NB4 (cell line): ENCODE data around the gene HNF1B.

Source experiments
- CTCF ChIP-seq: IDR thresholded peaks from one replicate; pipeline ENCODE4 v1.5.1; 2012; ENCODE audit warnings: low read depth, low read length
- MAX ChIP-seq: IDR thresholded peaks from 2 replicates; pipeline ENCODE4 v1.6.1; 2011; ENCODE audit warnings: low read depth, low read length
- MYC ChIP-seq: IDR thresholded peaks from 2 replicates; pipeline ENCODE4 v1.6.1; 2011; ENCODE audit warnings: low read depth, low read length
- POLR2A ChIP-seq: IDR thresholded peaks from 2 replicates; pipeline ENCODE4 v1.6.1; 2011; ENCODE audit warnings: mild to moderate bottlenecking; ENCODE audit not compliant: insufficient read length; ENCODE audit errors: extremely low read depth

GRCh38 chr17:37691807-37692206 is 53.1 kb downstream of the HNF1B start:
- no peak for TF ChIP-seq CTCF
- TF ChIP-seq MAX: no peak
- TF ChIP-seq POLR2A: no peak
- TF ChIP-seq MYC: no peak
